GM12801 (cell line): ENCODE data around the gene SLC8B1.

Source experiments
- TF ChIP-seq, protein P1 (sequence below): IDR thresholded peaks from one replicate; pipeline ENCODE4 v1.5.1; 2011; ENCODE audit warnings: control low read depth; ENCODE audit not compliant: insufficient read length; ENCODE audit errors: extremely low read depth

SLC8B1 gene

DNA sequence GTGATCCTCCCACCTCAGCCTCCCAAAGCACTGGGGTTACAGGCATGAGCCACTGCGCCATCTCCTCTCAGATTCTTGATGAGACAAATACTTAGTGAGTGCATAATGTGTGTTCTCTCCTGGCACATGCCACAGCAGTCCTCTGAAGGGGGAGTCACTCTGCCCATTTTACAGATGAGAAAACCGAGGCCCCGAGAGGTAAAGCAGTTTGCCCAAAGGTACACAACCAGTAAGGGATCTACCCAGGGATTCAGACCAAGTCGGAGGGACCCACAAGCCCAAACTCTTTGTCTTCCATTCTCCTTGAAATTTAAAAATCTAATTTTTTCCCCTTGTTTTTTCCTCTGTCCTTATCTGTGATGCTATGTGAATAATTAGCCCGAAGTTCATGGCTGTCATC, 29.8 kb upstream of the SLC8B1 start:
- TF ChIP-seq, protein P1, sequence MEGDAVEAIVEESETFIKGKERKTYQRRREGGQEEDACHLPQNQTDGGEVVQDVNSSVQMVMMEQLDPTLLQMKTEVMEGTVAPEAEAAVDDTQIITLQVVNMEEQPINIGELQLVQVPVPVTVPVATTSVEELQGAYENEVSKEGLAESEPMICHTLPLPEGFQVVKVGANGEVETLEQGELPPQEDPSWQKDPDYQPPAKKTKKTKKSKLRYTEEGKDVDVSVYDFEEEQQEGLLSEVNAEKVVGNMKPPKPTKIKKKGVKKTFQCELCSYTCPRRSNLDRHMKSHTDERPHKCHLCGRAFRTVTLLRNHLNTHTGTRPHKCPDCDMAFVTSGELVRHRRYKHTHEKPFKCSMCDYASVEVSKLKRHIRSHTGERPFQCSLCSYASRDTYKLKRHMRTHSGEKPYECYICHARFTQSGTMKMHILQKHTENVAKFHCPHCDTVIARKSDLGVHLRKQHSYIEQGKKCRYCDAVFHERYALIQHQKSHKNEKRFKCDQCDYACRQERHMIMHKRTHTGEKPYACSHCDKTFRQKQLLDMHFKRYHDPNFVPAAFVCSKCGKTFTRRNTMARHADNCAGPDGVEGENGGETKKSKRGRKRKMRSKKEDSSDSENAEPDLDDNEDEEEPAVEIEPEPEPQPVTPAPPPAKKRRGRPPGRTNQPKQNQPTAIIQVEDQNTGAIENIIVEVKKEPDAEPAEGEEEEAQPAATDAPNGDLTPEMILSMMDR = no peak

DNA sequence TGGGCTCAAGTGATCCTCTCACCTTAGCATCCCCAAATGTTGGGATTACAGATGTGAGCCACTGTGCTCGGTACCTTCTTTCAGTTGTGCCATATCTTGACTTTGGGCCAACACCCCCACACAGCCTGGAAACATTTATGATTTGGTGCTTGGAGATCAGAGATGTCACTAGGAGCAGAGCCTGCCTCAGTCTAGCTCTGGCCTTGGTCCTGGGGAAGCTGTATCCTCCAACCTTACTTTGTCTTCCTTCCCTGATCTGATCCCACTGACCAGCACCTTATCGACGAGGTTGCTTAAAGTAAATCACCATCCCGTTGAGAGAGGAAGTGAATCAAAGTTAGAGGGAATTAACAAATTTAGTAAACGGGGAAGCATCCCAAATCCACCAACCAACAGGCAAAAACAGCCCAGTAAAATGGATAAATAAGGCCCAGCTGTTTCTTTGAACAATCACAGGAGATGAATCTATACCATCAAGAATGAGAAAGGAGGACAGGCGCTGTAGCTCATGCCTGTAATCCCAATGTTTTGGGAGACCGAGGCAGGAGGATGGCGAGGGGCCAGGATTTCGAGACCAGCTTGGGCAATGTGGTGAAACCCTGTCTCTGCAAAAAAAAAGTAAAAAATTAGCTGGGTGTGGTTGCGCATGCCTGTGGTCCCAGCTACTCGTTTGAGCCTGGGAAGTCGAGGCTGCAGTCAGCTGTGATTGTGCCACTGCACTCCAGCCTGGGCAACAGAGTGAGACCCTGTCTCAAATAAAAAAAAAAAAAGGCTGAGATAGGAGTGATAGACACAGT, 26.9 kb upstream of the SLC8B1 start:
- TF ChIP-seq, protein P1 = no peak

DNA sequence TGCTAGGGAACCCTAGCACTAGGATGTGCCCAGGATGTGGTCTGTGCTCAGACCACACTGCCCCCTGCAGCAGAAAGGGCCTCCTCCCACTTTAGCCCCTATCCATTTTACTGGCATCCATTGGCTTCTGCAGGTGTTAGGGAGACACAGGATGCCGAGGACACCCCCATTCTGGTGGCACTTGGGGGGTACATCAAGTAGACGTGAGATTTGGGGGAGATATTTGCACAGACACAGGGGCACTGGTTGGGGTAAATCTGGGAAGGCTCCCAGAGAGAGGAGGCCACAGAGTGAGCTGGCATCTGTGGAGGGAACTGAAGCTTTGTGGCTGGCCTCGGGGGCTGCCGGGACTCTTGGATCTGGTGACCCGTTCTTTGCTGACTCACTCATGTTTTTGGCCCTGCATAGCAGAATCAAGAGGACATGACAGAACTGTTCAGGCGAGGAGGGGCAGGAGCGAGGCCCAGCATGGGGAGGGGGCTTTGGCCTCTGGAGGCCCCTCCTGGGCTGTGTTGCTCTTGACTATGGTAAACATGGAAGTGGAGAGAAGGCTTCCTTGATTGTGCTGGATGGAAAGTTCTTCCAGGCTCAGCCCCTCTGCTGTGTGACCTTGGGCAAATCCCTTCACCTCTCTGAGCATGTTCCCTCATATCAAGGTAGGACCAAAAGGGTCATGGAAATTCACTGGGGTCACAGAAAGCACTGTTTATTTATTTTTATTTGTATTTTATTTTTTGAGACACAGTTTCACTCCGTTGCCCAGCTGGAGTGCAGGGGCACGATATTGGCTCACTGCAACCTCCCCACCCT, 25.2 kb upstream of the SLC8B1 start:
- TF ChIP-seq, protein P1 = no peak

DNA sequence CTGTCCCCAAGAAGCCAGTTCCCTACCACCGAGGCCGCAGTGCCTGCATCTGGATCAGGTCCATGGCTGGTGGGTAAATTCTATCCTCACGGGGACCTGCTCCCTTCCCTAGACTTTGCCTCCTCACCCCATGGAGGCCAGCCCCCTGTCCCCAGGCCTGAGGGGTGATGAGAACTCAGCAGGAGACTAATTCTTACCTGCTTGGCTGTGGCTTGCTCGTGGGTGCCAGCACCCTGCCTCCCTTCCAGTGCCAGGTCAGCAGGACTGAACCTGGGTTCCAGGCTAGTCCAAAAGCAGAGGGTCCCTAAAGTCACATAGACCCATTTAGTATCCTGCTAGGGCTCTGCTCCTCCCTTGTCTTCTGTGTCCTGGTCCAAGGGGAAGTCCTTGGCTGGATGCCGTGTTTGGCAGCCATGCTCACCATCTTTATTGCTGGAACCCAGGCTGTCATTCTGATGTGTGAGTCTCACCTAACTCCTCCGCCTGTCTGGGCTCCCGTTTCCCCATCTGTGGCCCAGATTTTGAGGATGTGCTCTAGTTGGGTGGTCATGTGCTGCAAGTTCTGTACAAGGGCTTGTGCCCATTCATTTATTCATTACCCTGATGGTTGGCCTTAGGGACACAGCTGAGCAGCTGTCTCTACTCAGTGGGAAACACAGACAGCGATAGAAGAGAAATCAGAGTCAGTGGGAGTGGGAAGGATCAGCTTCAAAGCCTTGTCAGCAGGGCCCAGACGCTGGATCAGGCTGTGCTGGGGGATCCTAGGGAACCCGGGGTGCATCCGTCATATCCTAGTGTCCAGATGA, 24.4 kb upstream of the SLC8B1 start:
- TF ChIP-seq, protein P1 = no peak

DNA sequence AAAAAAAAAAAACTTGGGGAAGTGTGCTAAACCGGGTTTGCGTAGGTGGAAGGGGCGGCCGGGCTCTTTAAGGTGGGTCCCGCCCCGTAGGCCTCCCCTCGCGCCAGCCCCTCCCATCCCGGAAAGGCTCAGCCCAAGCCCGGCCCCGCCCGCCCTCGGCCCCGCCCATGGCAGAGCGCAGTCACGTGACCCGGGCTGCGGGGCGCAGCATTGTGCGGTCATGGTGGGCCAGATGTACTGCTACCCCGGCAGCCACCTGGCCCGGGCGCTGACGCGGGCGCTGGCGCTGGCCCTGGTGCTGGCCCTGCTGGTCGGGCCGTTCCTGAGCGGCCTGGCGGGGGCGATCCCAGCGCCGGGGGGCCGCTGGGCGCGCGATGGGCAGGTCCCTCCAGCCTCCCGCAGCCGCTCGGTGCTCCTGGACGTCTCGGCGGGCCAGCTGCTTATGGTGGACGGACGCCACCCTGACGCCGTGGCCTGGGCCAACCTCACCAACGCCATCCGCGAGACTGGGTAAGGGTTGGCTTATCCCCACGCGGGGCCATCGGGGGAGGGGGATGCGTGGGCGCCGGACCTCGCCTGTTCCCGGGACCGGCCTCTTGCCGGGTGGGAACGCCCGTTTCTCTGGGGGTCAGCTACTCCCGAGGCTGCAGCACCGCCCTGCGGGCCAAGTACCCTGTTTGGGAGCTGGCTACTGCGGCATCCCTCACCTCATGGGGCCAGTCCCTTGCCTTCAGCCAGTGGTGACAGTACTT, 23.6 kb upstream of the SLC8B1 start, which contains the start of gene PLBD2:
TSS of gene PLBD2 (plus strand) at position 207 of the 752 bp plus-strand sequence. CDS start at position 221, 14 bp downstream.
- TF ChIP-seq, protein P1 = no peak

DNA sequence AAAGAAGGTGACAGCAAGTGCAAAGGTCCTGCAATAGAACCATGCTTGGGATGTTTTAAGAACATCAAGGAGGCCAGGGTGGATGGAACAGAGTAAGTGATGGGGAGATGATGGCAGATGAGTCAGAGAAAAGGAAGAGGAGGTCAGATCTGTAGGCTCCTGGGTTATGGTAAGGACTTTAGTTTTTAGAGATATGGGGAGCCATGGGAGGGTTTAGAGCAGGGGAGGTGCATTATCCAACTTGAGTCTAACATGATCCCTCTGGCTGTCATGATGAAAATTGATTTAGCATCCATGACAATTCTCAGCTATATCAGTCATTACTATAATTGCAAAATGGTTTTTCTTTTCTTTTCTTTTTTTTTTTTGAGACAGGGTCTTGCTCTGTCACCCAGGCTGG, 16.2 kb upstream of the SLC8B1 start:
- TF ChIP-seq, protein P1 = no peak
